ENCODE measurements around the gene EFHC2.

EFHC2 gene

GRCh38 chrX:44178274-44179053 is 165.0 kb downstream of the EFHC2 start:
- no peak for DNase-seq
- intact Hi-C loops (cut with DNase I): no loop called here

- intact Hi-C loops (cut with DNase I): no loop called here
- DNase-seq: no peak
Measured at GRCh38 chrX:44175455-44175854, 168.0 kb downstream of the EFHC2 start.

- no peak for DNase-seq
- intact Hi-C loops (cut with DNase I): no loop called here
Measured at GRCh38 chrX:44174061-44174460, 169.4 kb downstream of the EFHC2 start.

- DNase-seq: no peak
- intact Hi-C loops (cut with DNase I): no loop called here
Measured at GRCh38 chrX:44173219-44173618, 170.3 kb downstream of the EFHC2 start.

- DNase-seq: no peak
- intact Hi-C loops (cut with DNase I): no loop called here
Measured at GRCh38 chrX:44167116-44167515, 176.4 kb downstream of the EFHC2 start.

- no peak for DNase-seq
- intact Hi-C loops (cut with DNase I): no loop called here
Measured at GRCh38 chrX:44162964-44163475, 180.5 kb downstream of the EFHC2 start.

- DNase-seq: no peak
- intact Hi-C loops (cut with DNase I): no loop called here
Measured at GRCh38 chrX:44157858-44158257, 185.6 kb downstream of the EFHC2 start.

GRCh38 chrX:44157283-44157682 is 186.2 kb downstream of the EFHC2 start:
- intact Hi-C loops (cut with DNase I): no loop called here
- DNase-seq: no peak

- intact Hi-C loops (cut with DNase I): no loop called here
- DNase-seq: no peak
Measured at GRCh38 chrX:44156726-44157125, 186.7 kb downstream of the EFHC2 start.

- no peak for DNase-seq
- intact Hi-C loops (cut with DNase I): no loop called here
Measured at GRCh38 chrX:44155126-44155525, 188.3 kb downstream of the EFHC2 start.

- intact Hi-C loops (cut with DNase I): no loop called here
- no peak for DNase-seq
Measured at GRCh38 chrX:44152852-44153251, 190.6 kb downstream of the EFHC2 start.

GRCh38 chrX:44147130-44147529 is 196.3 kb downstream of the EFHC2 start:
- intact Hi-C loops (cut with DNase I): no loop called here
- no peak for DNase-seq

- DNase-seq: no peak
- intact Hi-C loops (cut with DNase I): no loop called here
Measured at GRCh38 chrX:44144177-44144945, 199.1 kb downstream of the EFHC2 start.

GRCh38 chrX:44143061-44143602 is 200.3 kb downstream of the EFHC2 start:
- no peak for DNase-seq
- intact Hi-C loops (cut with DNase I): no loop called here

- DNase-seq: no peak
- intact Hi-C loops (cut with DNase I): no loop called here
Measured at GRCh38 chrX:44130189-44130588, 213.3 kb downstream of the EFHC2 start.

GRCh38 chrX:44113337-44113736 is 230.1 kb downstream of the EFHC2 start:
- intact Hi-C loops (cut with DNase I): no loop called here
- DNase-seq: no peak

- DNase-seq: no peak
- intact Hi-C loops (cut with DNase I): no loop called here
Measured at GRCh38 chrX:44106864-44107263, 236.6 kb downstream of the EFHC2 start.

GRCh38 chrX:44105228-44105913 is 238.1 kb downstream of the EFHC2 start:
- no peak for DNase-seq
- intact Hi-C loops (cut with DNase I): no loop called here

GRCh38 chrX:44104699-44105098 is 238.8 kb downstream of the EFHC2 start:
- DNase-seq: no peak
- intact Hi-C loops (cut with DNase I): no loop called here

- no peak for DNase-seq
- intact Hi-C loops (cut with DNase I): no loop called here
Measured at GRCh38 chrX:44101281-44101680, 242.2 kb downstream of the EFHC2 start.

Measured in head of caudate nucleus (tissue), 42 donors.